ENCODE measurements around the gene MAGI2. TPM values are rescaled to one million over a fixed set of nuclear protein-coding genes. Genes with fewer than 3 reads are reported as not detected.

MAGI2 gene
- total RNA-seq, 1 experiment from 2014 or later: 14.3 TPM

DNA sequence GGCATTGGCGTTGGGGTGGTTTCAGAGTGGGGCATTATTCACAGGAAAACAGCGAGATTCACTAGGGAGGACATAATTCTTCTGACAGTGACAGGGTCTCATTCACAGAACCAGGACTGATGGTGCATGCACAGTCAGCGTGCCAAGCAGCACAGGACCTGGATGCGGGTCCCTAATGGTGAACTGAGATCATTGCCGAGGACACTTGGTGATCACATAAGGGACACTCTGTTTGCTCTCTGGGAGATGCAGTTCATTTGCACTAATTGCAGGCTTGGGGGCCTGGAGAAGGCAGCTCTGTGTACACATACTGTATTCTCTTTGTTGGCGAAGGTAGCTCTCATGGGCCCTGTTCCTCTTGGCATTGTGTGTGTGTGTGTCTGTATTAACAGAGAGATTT is 938.8 kb downstream of the MAGI2 start:
- Histone ChIP-seq H3K9me3 (ENCODE audit: control insufficient read depth, low read depth, low read length) (no peaks in the 10 kb centered on the region), H3K23me2 (ENCODE audit: insufficient read length, low read depth, low read length, poor library complexity, severe bottlenecking) (no peaks in the 10 kb centered on the region), H4K8ac (replicated peaks; ENCODE audit: insufficient read length, low read depth, low read length) (no peak overlapping the region), H3K79me1 (ENCODE audit: insufficient read depth, low read depth, low read length, poor library complexity, severe bottlenecking) (no peaks in the 10 kb centered on the region), H3K27ac (ENCODE audit: insufficient read length, low read depth, low read length) (no peak overlapping the region), H3K56ac (ENCODE audit: insufficient read length, low read depth, low read length) (no peak overlapping the region), H2BK12ac (ENCODE audit: insufficient read length, low read depth, low read length) (no peak overlapping the region), H4K91ac (ENCODE audit: insufficient read length, low read depth, low read length) (no peak overlapping the region), H3K27me3 (ENCODE audit: insufficient read depth, low read length) (no peaks in the 10 kb centered on the region), H4K5ac (ENCODE audit: insufficient read length, low read depth, low read length) (no peak overlapping the region), H2AFZ (ENCODE audit: low read length) (no peak overlapping the region), H3K79me2 (ENCODE audit: insufficient read depth, low read length) (no peaks in the 10 kb centered on the region), H3K4ac (ENCODE audit: low read depth, low read length) (no peak overlapping the region), H2BK120ac (ENCODE audit: low read depth, low read length, poor library complexity, severe bottlenecking) (no peak overlapping the region), H3K4me1 (ENCODE audit: insufficient read depth, low read length) (peaks cover 5% of the 10 kb centered on the region; the same call in 1 of the 2 replicates), H2BK15ac (ENCODE audit: low read depth, low read length) (no peak overlapping the region), H3K23ac (ENCODE audit: insufficient read length, low read depth, low read length) (no peak overlapping the region), H3K18ac (ENCODE audit: insufficient read length, low read depth, low read length) (no peak overlapping the region), H4K20me1 (ENCODE audit: control insufficient read depth, insufficient read depth, insufficient read length) (no peaks in the 10 kb centered on the region), H3K14ac (ENCODE audit: insufficient read depth, low read length) (no peak overlapping the region), H2BK5ac (ENCODE audit: insufficient read length, low read length) (no peak overlapping the region), H3T11ph (ENCODE audit: low read length) (no peak overlapping the region), H3K9ac (ENCODE audit: extremely low read depth, insufficient read length, low read length) (no peak overlapping the region), H3K4me2 (ENCODE audit: insufficient read depth, insufficient read length, low read length) (no peak overlapping the region), H2AK5ac (ENCODE audit: insufficient read length, low read length) (no peak overlapping the region), H2BK20ac (ENCODE audit: low read depth, low read length, poor library complexity, severe bottlenecking) (no peak overlapping the region)
- peaks cover 24 to 28% of the 10 kb centered on the region in 2 experiments for H3K4me1 Mint-ChIP-seq
- no peak overlapping the region for H3K4me3 Mint-ChIP-seq
- TF ChIP-seq, protein P1, sequence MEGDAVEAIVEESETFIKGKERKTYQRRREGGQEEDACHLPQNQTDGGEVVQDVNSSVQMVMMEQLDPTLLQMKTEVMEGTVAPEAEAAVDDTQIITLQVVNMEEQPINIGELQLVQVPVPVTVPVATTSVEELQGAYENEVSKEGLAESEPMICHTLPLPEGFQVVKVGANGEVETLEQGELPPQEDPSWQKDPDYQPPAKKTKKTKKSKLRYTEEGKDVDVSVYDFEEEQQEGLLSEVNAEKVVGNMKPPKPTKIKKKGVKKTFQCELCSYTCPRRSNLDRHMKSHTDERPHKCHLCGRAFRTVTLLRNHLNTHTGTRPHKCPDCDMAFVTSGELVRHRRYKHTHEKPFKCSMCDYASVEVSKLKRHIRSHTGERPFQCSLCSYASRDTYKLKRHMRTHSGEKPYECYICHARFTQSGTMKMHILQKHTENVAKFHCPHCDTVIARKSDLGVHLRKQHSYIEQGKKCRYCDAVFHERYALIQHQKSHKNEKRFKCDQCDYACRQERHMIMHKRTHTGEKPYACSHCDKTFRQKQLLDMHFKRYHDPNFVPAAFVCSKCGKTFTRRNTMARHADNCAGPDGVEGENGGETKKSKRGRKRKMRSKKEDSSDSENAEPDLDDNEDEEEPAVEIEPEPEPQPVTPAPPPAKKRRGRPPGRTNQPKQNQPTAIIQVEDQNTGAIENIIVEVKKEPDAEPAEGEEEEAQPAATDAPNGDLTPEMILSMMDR (conservative IDR thresholded peaks at IDR 0.05): no peak
- peak overlapping the region; percentile 62 to 92 (median 89); a peak in 6 of 7 replicates for H3K27ac Mint-ChIP-seq
- peaks cover 0 to 6% (median 0%) of the 10 kb centered on the region in 3 experiments; a peak in 2 of 7 replicates for H3K36me3 Mint-ChIP-seq (ENCODE audit: insufficient read depth in 1 of 3, low read depth in 3 of 3)
- H3K9me3 Mint-ChIP-seq: no peaks in the 10 kb centered on the region
- DNase-seq: no peak
- no CpG with 5 or more reads among the region's 6 CpGs for WGBS (ENCODE audit: extremely low coverage, insufficient read length, low lambda C conversion rate)
- H3K27me3 Mint-ChIP-seq (ENCODE audit: low read depth): no peaks in the 10 kb centered on the region
